ENCODE measurements around the gene HSPA4.

GRCh38 chr5:133025804-133026663, 25.8 kb upstream of the HSPA4 start, which contains the start of gene ZCCHC10:
- TF ChIP-seq CTCF (IDR thresholded peaks at IDR 0.05) (no peak), ZFX (IDR thresholded peaks at IDR 0.05; ENCODE audit: borderline replicate concordance) (no peak)
